ENCODE measurements around the gene RASGRF2. TPM values are rescaled to one million over a fixed set of nuclear protein-coding genes. Genes with fewer than 3 reads are reported as not detected.
"Not testable (repeated sequence)": the region's sequence is repeated elsewhere in the genome, so short reads cannot be mapped to it uniquely, and the experiment has no call there.

The RASGRF2 gene
- total and polyA plus RNA-seq, 8 donors = 1.1 to 2.7 (median 1.4) TPM

DNA sequence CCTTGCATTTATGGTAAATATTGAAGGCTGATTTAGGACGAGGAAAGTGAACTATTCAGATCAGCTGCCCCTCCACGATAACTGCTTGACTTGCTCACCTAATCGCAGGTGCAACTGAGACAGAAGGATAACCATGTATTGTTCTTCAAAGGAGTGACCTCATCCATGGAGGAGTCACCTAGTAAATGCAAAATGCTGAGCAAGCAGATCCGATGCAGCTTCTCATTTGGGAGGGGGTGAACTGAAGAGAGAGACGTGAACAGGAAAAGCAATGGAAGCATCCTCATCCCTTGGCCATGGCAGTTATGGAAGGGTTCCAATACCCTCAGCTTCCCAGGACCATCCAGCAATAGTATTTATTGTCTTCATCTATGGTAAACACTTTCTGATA is 47.5 kb downstream of the RASGRF2 start:
- H3K27me3 ChIP-seq = no peaks in the 10 kb centered on the region
- 64 to 70% methylated on average over 5 of the region's 5 CpGs for WGBS, 2 donors
- ATAC-seq (no peak), DNase-seq (no peak), FAIRE-seq (no peak)
- TF ChIP-seq, protein P1, sequence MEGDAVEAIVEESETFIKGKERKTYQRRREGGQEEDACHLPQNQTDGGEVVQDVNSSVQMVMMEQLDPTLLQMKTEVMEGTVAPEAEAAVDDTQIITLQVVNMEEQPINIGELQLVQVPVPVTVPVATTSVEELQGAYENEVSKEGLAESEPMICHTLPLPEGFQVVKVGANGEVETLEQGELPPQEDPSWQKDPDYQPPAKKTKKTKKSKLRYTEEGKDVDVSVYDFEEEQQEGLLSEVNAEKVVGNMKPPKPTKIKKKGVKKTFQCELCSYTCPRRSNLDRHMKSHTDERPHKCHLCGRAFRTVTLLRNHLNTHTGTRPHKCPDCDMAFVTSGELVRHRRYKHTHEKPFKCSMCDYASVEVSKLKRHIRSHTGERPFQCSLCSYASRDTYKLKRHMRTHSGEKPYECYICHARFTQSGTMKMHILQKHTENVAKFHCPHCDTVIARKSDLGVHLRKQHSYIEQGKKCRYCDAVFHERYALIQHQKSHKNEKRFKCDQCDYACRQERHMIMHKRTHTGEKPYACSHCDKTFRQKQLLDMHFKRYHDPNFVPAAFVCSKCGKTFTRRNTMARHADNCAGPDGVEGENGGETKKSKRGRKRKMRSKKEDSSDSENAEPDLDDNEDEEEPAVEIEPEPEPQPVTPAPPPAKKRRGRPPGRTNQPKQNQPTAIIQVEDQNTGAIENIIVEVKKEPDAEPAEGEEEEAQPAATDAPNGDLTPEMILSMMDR (IDR thresholded peaks at IDR 0.05) = no peak
- intact Hi-C loops (cut with DNase I) = no loop called here
- H3K36me3 ChIP-seq = no peaks in the 10 kb centered on the region
- H3K4me1 ChIP-seq = no peaks in the 10 kb centered on the region
- no peaks in the 10 kb centered on the region for H3K9me3 ChIP-seq
- H3K4me3 ChIP-seq = no peak overlapping the region
- no peak overlapping the region for H3K27ac ChIP-seq

GRCh38 chr5:81010336-81011169 is 50.4 kb downstream of the RASGRF2 start:
- 75 to 82% methylated on average over 5 of the region's 5 CpGs for WGBS, 2 donors
- H3K4me3 ChIP-seq = no peak overlapping the region
- ATAC-seq (no peak), DNase-seq (no peak), FAIRE-seq (no peak)
- no peaks in the 10 kb centered on the region for H3K4me1 ChIP-seq
- H3K36me3 ChIP-seq = no peaks in the 10 kb centered on the region
- H3K9me3 ChIP-seq = no peaks in the 10 kb centered on the region
- no peak overlapping the region for H3K27ac ChIP-seq
- intact Hi-C loops (cut with DNase I) = no loop called here
- TF ChIP-seq, protein P1 (IDR thresholded peaks at IDR 0.05) = no peak
- no peaks in the 10 kb centered on the region for H3K27me3 ChIP-seq

DNA sequence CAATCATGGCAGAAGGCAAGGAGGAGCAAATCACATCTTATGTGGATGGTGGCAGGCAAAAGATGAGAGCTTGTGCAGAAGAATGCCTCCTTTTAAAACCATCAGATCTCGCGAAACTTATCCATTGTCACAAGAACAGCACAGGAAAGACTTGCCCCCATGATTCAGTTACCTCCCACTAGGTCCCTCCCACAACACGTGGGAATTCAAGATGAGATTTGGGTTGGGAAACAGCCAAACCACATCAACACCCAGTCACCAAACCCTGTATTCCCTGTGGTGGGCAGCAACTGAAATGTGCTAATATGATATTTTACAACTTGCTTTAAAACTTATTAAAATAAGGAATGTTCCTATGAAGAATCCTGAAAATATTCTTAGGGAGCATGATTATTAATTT is 54.2 kb downstream of the RASGRF2 start:
- no peaks in the 10 kb centered on the region for H3K27me3 ChIP-seq
- H3K9me3 ChIP-seq = no peaks in the 10 kb centered on the region
- no peak overlapping the region for H3K4me3 ChIP-seq
- 69 to 87% methylated on average over 3 of the region's 3 CpGs for WGBS, 2 donors
- TF ChIP-seq, protein P1 (IDR thresholded peaks at IDR 0.05) = no peak
- no peak overlapping the region for H3K27ac ChIP-seq
- ATAC-seq (no peak), DNase-seq (no peak), FAIRE-seq (no peak)
- intact Hi-C loops (cut with DNase I) = no loop called here
- H3K4me1 ChIP-seq = no peaks in the 10 kb centered on the region
- H3K36me3 ChIP-seq = no peaks in the 10 kb centered on the region

DNA sequence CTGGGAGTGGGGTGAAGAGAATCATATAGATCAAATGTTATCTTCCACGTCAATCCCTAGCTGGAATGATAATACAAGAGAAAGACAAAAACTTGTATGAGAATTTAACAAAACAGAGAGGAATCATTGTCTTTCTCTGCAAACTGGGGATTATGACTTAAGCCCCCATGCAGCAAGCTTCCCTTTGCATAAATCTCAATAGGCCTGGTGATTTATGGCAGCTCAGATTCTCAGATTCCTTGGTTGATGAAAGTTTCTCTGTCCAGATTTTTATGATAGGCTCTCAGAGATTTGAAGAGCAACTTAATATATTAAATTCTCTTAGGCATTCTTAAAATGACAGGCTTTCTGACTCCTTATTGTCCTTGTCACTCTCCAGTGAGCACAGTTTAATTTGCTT is 56.0 kb downstream of the RASGRF2 start:
- ATAC-seq = no peak
- H3K4me3 ChIP-seq = no peak overlapping the region
- no peaks in the 10 kb centered on the region for H3K27me3 ChIP-seq
- H3K9me3 ChIP-seq = no peaks in the 10 kb centered on the region
- H3K36me3 ChIP-seq = no peaks in the 10 kb centered on the region
- intact Hi-C loops (cut with DNase I) = no loop called here
- TF ChIP-seq, protein P1 (IDR thresholded peaks at IDR 0.05) = no peak
- DNase-seq = no peak
- no peak overlapping the region for H3K27ac ChIP-seq
- 0 to 24% methylated on average over 1 of the region's 1 CpG for WGBS, 2 donors
- H3K4me1 ChIP-seq = no peaks in the 10 kb centered on the region
- FAIRE-seq = no peak

DNA sequence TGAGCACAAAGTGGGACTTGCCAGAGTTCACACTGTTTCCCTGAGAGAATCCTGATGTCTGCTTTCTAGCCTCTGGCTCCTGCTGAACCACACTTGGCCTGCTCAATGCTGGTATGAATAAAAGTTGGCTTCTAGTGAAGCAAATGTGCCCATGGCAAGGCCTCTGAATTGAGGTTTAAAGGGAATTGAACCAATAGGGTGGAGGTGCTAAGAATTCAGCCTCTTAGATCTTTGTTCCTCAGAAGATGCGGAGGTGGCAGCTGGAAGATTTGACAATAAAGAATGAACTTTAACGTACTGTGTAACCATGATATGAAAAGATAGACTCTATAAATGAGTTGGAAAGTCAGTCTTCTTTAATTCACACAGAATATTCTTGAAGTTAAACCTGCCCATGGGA is 57.2 kb downstream of the RASGRF2 start:
- Histone ChIP-seq H3K27ac (no peak overlapping the region), H3K36me3 (no peaks in the 10 kb centered on the region), H3K9me3 (no peaks in the 10 kb centered on the region), H3K4me1 (no peaks in the 10 kb centered on the region), H3K27me3 (no peaks in the 10 kb centered on the region), H3K4me3 (no peak overlapping the region)
- WGBS, 2 donors = 78 to 81% methylated on average over 2 of the region's 2 CpGs
- intact Hi-C loops (cut with DNase I) = no loop called here
- DNase-seq (no peak), FAIRE-seq (no peak), ATAC-seq (no peak)
- TF ChIP-seq, protein P1 (IDR thresholded peaks at IDR 0.05) = no peak

DNA sequence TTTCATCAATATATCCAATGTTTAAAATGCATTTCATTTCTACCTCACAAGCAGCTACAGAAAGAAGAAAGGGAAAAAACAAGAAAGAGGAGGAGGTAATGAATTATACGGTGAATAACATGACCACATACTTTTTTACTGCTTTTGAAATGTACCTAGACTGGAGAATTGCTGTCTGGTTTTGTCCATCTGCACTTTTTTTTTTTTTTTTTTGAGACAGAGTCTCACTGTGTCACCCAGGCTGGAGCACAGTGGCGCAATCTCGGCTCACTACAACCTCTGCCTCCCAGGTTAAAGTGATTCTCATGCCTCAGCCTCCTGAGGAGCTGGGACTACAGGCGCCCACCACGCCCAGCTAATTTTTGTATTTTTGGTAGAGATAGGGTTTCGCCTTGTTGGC is 58.4 kb downstream of the RASGRF2 start:
- H3K9me3 ChIP-seq; H3K36me3 ChIP-seq; H3K4me3 ChIP-seq; FAIRE-seq; DNase-seq; H3K27ac ChIP-seq; H3K27me3 ChIP-seq; intact Hi-C loops (cut with DNase I); ATAC-seq; H3K4me1 ChIP-seq: not testable (repeated sequence)
- WGBS, 2 donors = 73 to 81% methylated on average over 6 of the region's 6 CpGs
